GM12878 (cell line): ENCODE results near the gene SLC38A2. TPM values are rescaled to one million over a fixed set of nuclear protein-coding genes. Genes with fewer than 3 reads are reported as not detected.

Experiments used
- ATAC-seq: fragments of 200-7000 bp; cut with Tn5 transposase; 3 replicates; pipeline ENCODE4 v1.9.1; 2020; ENCODE audit warnings: mild to moderate bottlenecking, moderate library complexity
- BruUV-seq: library from RNA; stranded (reverse); fragments of 400-500 nt; replicated peaks from 2 replicates; lab custom pipeline; 2021; lab: Mats Ljungman, UMichigan
- CTCF ChIA-PET: fragments of 300-600 bp; sonication (Branson Sonifier 250); formaldehyde crosslinking; extraction: SDS; loops from one replicate; lab custom pipeline; 2021; ENCODE audit warnings: inconsistent platforms; lab: Yijun Ruan, JAX
- POLR2A ChIA-PET: fragments of 350-600 bp; formaldehyde crosslinking; extraction: SDS; loops from one replicate; lab custom pipeline; 2021; ENCODE audit warnings: inconsistent platforms; lab: Charles Lee
- RAD21 ChIA-PET: fragments of 300-600 bp; sonication (Branson Sonifier 250); formaldehyde crosslinking; loops from one replicate; lab custom pipeline; 2023; ENCODE audit warnings: antibody characterized with exemption; ENCODE audit not compliant: unreplicated experiment; lab: Charles Lee
- SMC1A ChIA-PET: fragments of 300-600 bp; sonication (Branson Sonifier 250); formaldehyde crosslinking; loops from one replicate; lab custom pipeline; 2023; ENCODE audit not compliant: unreplicated experiment, uncharacterized antibody; lab: Charles Lee
- DNase-seq: peaks from one replicate; pipeline ENCODE4 v3.0.0-alpha.2; 2011; ENCODE audit warnings: low read depth, low spot score
- FAIRE-seq: peaks from 3 replicates; lab custom pipeline; 2011; peaks lifted over from hg19 to GRCh38; lab: Jason Lieb, UNC
- H2AFZ ChIP-seq: 2 replicates; pipeline ENCODE4 v1.6.0; 2011; ENCODE audit warnings: low read depth, low read length, control low read depth; ENCODE audit not compliant: control insufficient read depth
- H3K27ac ChIP-seq: 2 replicates; pipeline ENCODE4 v1.5.1; 2011; ENCODE audit warnings: control low read depth; ENCODE audit not compliant: control insufficient read depth, insufficient read depth
- H3K27me3 ChIP-seq, 2 experiments: replicated peaks in 1 of 2; 2 replicates each; pipeline versions ENCODE4 v1.6.0 to v1.6.1; 2011; ENCODE audit warnings: low read length in 1 of 2; ENCODE audit not compliant: control insufficient read depth in 2 of 2, insufficient read depth in 2 of 2
- H3K36me3 ChIP-seq, 2 experiments: 2 replicates each; pipeline ENCODE4 v1.5.1; 2011; ENCODE audit warnings: low read length in 1 of 2; ENCODE audit not compliant: control insufficient read depth in 2 of 2, insufficient read depth in 2 of 2
- H3K4me1 ChIP-seq: 2 replicates; pipeline ENCODE4 v1.6.1; 2011; ENCODE audit warnings: mild to moderate bottlenecking, low read length, moderate library complexity, mixed read lengths; ENCODE audit not compliant: control insufficient read depth, insufficient read depth
- H3K4me2 ChIP-seq: 2 replicates; pipeline ENCODE4 v1.6.0; 2011; ENCODE audit warnings: control low read depth; ENCODE audit not compliant: control insufficient read depth, insufficient read depth
- H3K4me3 ChIP-seq: fragments of 200-600 bp; sonication (generic); 2 replicates; pipeline ENCODE4 v1.5.1; 2016
- H3K79me2 ChIP-seq: 2 replicates; pipeline ENCODE4 v1.6.0; 2011; ENCODE audit warnings: low read length; ENCODE audit not compliant: control insufficient read depth, insufficient read depth
- H3K9ac ChIP-seq: 2 replicates; pipeline ENCODE4 v1.8.0; 2011; ENCODE audit warnings: low read length, control low read depth, mixed read lengths; ENCODE audit not compliant: control insufficient read depth, insufficient read depth
- H3K9me3 ChIP-seq: replicated peaks from 3 replicates; pipeline ENCODE4 v1.5.1; 2011; ENCODE audit warnings: mild to moderate bottlenecking, low read length; ENCODE audit not compliant: control insufficient read depth, insufficient read depth
- H4K20me1 ChIP-seq: 2 replicates; pipeline ENCODE4 v1.6.0; 2011; ENCODE audit not compliant: control insufficient read depth, insufficient read depth
- EGR1 ChIP-seq, 2 experiments: IDR thresholded peaks; 1 replicate in 1 of 2; 2 replicates in 1 of 2; pipeline ENCODE4 v1.6.1; 2011 to 2012; ENCODE audit warnings: low read depth in 2 of 2, low read length in 2 of 2, borderline replicate concordance in 1 of 2, mild to moderate bottlenecking in 1 of 2, moderate library complexity in 1 of 2
- IRF4 ChIP-seq: IDR thresholded peaks from 2 replicates; pipeline ENCODE4 v1.6.1; 2011; ENCODE audit warnings: low read depth, low read length
- KDM1A ChIP-seq: fragments of 200-600 bp; sonication (generic); IDR thresholded peaks from 2 replicates; pipeline ENCODE4 v1.6.1; 2016; ENCODE audit warnings: borderline replicate concordance
- MAX ChIP-seq: IDR thresholded peaks from 2 replicates; pipeline ENCODE4 v1.6.1; 2012; ENCODE audit warnings: low read depth, low read length, improper control_type of control experiment
- POLR2AphosphoS5 ChIP-seq: IDR thresholded peaks from 2 replicates; pipeline ENCODE4 v1.6.1; 2011; ENCODE audit warnings: mild to moderate bottlenecking, low read length, inconsistent platforms
- WGBS: methylation state at CpG from one replicate; pipeline ENCODE4 v1.1.6; 2016; ENCODE audit warnings: low lambda C conversion rate; ENCODE audit not compliant: insufficient replicate concordance, insufficient coverage; ENCODE audit errors: missing lambda C conversion rate; 5-methylcytosine and 5-hydroxymethylcytosine counted together
- in situ Hi-C: fragments of 300-500 bp; cut with MboI; formaldehyde crosslinking; loops from 9 replicates; pipeline ENCODE4 v1.14.3; 2018; ENCODE audit warnings: mixed read lengths
- intact Hi-C: fragments of 100-400 bp; cut with micrococcal nuclease; formaldehyde crosslinking; loops from one replicate; pipeline ENCODE4 v1.14.2; 2022; ENCODE audit not compliant: unreplicated experiment
- polyA plus RNA-seq, 11 experiments: library from polyadenylated mRNA; depleted of rRNA in 4 of 11; unstranded in 6 of 11; stranded (reverse) in 5 of 11; fragments of >200 nt; fragmentation: Nextera tagmentation in 4 of 11; fragmentation: Illumina TruSeq in 1 of 11; extraction: Ambion mirVana in 4 of 11; extraction: Trizol in 1 of 11; gene quantifications; 1 replicate in 1 of 11; 2 replicates in 10 of 11; pipeline versions ENCODE4 v1.2.1 to v1.2.3, GENCODE V29; 2011 to 2016; ENCODE audit warnings: inconsistent platforms in 2 of 11, missing spikeins in 2 of 11, low read depth in 1 of 11
- total RNA-seq, 4 experiments: library from RNA; depleted of rRNA in 3 of 4; stranded (reverse); fragments of >200 nt in 3 of 4; fragmentation: Illumina TruSeq in 1 of 4; extraction: Trizol in 1 of 4; gene quantifications; 2 replicates each; pipeline versions ENCODE4 v1.2.1 to v1.2.3, GENCODE V29; 2013 to 2021

The SLC38A2 gene
- total and polyA plus RNA-seq, 10 of the 15 experiments (the other 5 are each of a cell fraction or from before 2014, with no cell fraction given) = 36.2 to 118 (median 79.8) TPM

- Histone ChIP-seq H3K27me3 (no peaks in the 10 kb centered on the region), H2AFZ (no peak overlapping the region), H3K36me3 (peaks cover 4 to 37% of the 10 kb centered on the region in 2 experiments), H3K9me3 (no peaks in the 10 kb centered on the region), H3K4me1 (peaks cover 18% of the 10 kb centered on the region), H3K79me2 (peaks cover 10% of the 10 kb centered on the region), H4K20me1 (no peaks in the 10 kb centered on the region), H3K4me3 (no peak overlapping the region), H3K4me2 (no peak overlapping the region), H3K9ac (no peak overlapping the region), H3K27ac (no peak overlapping the region)
- BruUV-seq = no TSS peak
- in situ Hi-C loops (no loop called here), intact Hi-C loops (no loop called here)
- ChIA-PET SMC1A (no interaction called here), RAD21 (no interaction called here), CTCF (interaction anchor here (1.5 kb wide), 1 partner anchor 288 kb away, joined by 4 read pairs; no protein-coding TSS in a partner anchor), POLR2A (no interaction called here)
- no peak for FAIRE-seq
- TF ChIP-seq MAX (no peak), IRF4 (no peak), KDM1A (no peak)
- WGBS = 100% methylated on average over 4 of the region's 4 CpGs
- no peak for DNase-seq
- no peak for ATAC-seq
Measured at GRCh38 chr12:46359667-46360280, 12.8 kb downstream of the SLC38A2 start.

GRCh38 chr12:46358791-46359666, 13.5 kb downstream of the SLC38A2 start:
- no peak for FAIRE-seq
- ATAC-seq = no peak
- intact Hi-C loops (no loop called here), in situ Hi-C loops (no loop called here)
- 84% methylated on average over 7 of the region's 7 CpGs for WGBS
- Histone ChIP-seq H3K79me2 (peaks cover 5% of the 10 kb centered on the region), H3K27ac (no peak overlapping the region), H3K36me3 (peaks cover 4 to 29% of the 10 kb centered on the region in 2 experiments), H4K20me1 (no peaks in the 10 kb centered on the region), H3K9me3 (no peaks in the 10 kb centered on the region), H3K4me3 (no peak overlapping the region), H3K9ac (no peak overlapping the region), H3K4me2 (no peak overlapping the region), H3K27me3 (no peaks in the 10 kb centered on the region), H3K4me1 (peaks cover 15% of the 10 kb centered on the region), H2AFZ (no peak overlapping the region)
- ChIA-PET RAD21 (interaction anchor here (1.3 kb wide), 1 partner anchor 303 kb away, joined by 4 read pairs; no protein-coding TSS in a partner anchor), POLR2A (interaction anchor here (0.6 to 0.7 kb wide), 2 partner anchors 289 to 309 kb away, joined by 4 read pairs; no protein-coding TSS in a partner anchor), SMC1A (interaction anchor here (0.6 to 0.9 kb wide), 3 partner anchors 9 to 315 kb away, joined by 3 to 4 read pairs (median 4); no protein-coding TSS in a partner anchor), CTCF (interaction anchor here (0.6 to 1.5 kb wide), 3 partner anchors 32 to 287 kb away, joined by 3 to 4 read pairs (median 3); no protein-coding TSS in a partner anchor)
- TSS peak; percentile 33 for BruUV-seq
- DNase-seq = no peak
- TF ChIP-seq EGR1 (IDR thresholded peaks at IDR 0.05; ENCODE audit: borderline replicate concordance in 1 of 2, low read depth in 2 of 2, low read length in 2 of 2) = no peak
- TF ChIP-seq POLR2AphosphoS5 = peak; percentile 50
